HUES48 (cell line): Measurements from ENCODE around the gene TESK2.
A peak's percentile ranks its signal among the peaks of the same experiment; 100 is the strongest.

Experiments used
- H3K27ac ChIP-seq: one replicate; pipeline ENCODE4 v1.7.0; 2013; ENCODE audit warnings: low read depth, low read length, inconsistent platforms
- H3K27me3 ChIP-seq: 2 replicates; pipeline ENCODE4 v1.6.1; 2013; ENCODE audit warnings: mild to moderate bottlenecking, low read length; ENCODE audit not compliant: control insufficient read depth, insufficient read depth
- H3K36me3 ChIP-seq: 2 replicates; pipeline ENCODE4 v1.6.1; 2013; ENCODE audit warnings: low read length; ENCODE audit not compliant: control insufficient read depth, insufficient read depth
- H3K4me1 ChIP-seq: 2 replicates; pipeline ENCODE4 v1.6.1; 2013; ENCODE audit warnings: mild to moderate bottlenecking, low read length; ENCODE audit not compliant: control insufficient read depth, insufficient read depth
- H3K4me3 ChIP-seq: 2 replicates; pipeline ENCODE4 v1.5.1; 2013; ENCODE audit warnings: mild to moderate bottlenecking, low read depth, low read length
- H3K9ac ChIP-seq: 2 replicates; pipeline ENCODE4 v1.6.1; 2013; ENCODE audit warnings: mild to moderate bottlenecking, low read depth, low read length, moderate library complexity
- H3K9me3 ChIP-seq: 2 replicates; pipeline ENCODE4 v1.6.1; 2013; ENCODE audit warnings: low read length; ENCODE audit not compliant: control insufficient read depth, insufficient read depth

TESK2 gene

GRCh38 chr1:45317166-45317565 is 173.8 kb downstream of the TESK2 start:
- Histone ChIP-seq H3K36me3 (no peaks in the 10 kb centered on the region), H3K9ac (no peak overlapping the region), H3K27ac (no peak overlapping the region), H3K4me3 (no peak overlapping the region), H3K27me3 (no peaks in the 10 kb centered on the region), H3K9me3 (peaks cover 2% of the 10 kb centered on the region; the same call in 1 of the 2 replicates), H3K4me1 (peaks cover 12% of the 10 kb centered on the region)

DNA sequence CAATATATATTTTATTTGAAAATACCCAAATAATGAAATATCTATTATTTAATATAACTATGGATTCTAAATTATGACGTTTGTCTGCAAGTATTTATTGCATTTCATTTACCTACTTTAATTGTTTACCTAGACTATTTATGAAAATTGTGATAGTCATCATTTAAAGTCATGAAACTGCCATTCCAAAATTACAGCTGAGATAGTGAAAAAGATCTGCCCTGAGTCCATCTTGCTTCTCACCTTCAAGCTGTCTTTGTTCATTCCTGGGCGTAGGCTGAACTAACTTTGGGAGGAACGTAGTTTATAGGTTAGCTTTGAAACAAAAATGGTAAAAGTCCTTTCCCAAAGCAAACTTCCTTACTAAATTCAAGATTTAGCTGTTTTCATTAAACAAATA is 176.7 kb downstream of the TESK2 start:
- H3K4me3 ChIP-seq = no peak overlapping the region
- no peaks in the 10 kb centered on the region for H3K27me3 ChIP-seq
- no peak overlapping the region for H3K27ac ChIP-seq
- H3K9ac ChIP-seq = no peak overlapping the region
- H3K4me1 ChIP-seq = no peaks in the 10 kb centered on the region
- no peaks in the 10 kb centered on the region for H3K36me3 ChIP-seq
- peaks cover 2% of the 10 kb centered on the region; the same call in 1 of the 2 replicates for H3K9me3 ChIP-seq

DNA sequence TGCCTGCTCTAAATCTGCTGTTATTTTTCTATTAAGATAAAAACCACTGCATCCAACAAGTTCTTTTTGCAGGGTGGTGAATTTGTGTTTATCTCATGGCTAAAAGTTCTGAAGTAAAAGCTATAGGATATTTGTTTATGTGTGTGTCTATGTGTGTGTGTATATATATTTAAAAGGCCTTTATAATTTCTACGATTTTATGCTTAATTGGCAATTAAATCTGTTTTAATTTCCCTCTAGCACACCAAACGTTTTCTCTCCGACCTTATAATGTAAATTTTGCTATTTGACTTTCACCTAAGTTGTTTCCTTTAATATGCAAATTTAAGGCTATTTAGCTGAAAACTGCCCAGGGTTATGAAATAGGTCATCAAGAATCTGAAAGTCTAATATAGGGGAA is 184.1 kb downstream of the TESK2 start:
- Histone ChIP-seq H3K9me3 (no peaks in the 10 kb centered on the region; the same call in 1 of the 2 replicates), H3K36me3 (no peaks in the 10 kb centered on the region), H3K4me3 (no peak overlapping the region; the same call in 1 of the 2 replicates), H3K27me3 (no peaks in the 10 kb centered on the region), H3K27ac (no peak overlapping the region), H3K4me1 (peaks cover 34% of the 10 kb centered on the region), H3K9ac (no peak overlapping the region)

- Histone ChIP-seq H3K27me3 (no peaks in the 10 kb centered on the region), H3K36me3 (no peaks in the 10 kb centered on the region), H3K9me3 (no peaks in the 10 kb centered on the region; the same call in 1 of the 2 replicates), H3K27ac (peak overlapping the region; percentile 60), H3K4me1 (peaks cover 34% of the 10 kb centered on the region), H3K4me3 (no peak overlapping the region), H3K9ac (no peak overlapping the region; the same call in 1 of the 2 replicates)
Observed at GRCh38 chr1:45306319-45306718, 184.6 kb downstream of the TESK2 start.

DNA sequence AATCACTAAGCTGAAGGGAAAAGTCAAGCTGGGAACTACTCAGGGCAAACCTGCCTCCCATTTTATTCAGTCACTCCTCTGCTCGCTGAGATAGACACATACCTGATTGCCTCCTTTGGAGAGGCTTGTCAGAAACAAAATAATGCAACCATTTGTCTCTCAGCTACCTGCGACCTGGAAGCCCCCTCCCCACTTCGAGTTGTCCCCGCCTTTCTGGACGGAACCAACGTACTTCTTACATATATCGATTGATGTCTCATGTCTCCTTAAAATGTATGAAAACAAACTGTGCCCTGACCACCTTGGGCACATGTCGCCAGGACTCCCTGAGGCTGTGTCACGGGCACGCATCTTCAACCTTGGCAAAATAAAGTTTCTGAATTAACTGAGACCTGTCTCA is 185.7 kb downstream of the TESK2 start:
- Histone ChIP-seq H3K27me3 (no peaks in the 10 kb centered on the region), H3K4me3 (no peak overlapping the region), H3K36me3 (no peaks in the 10 kb centered on the region), H3K4me1 (peaks cover 34% of the 10 kb centered on the region), H3K9me3 (no peaks in the 10 kb centered on the region), H3K27ac (no peak overlapping the region), H3K9ac (no peak overlapping the region)

- Histone ChIP-seq H3K27ac (peak overlapping the region; percentile 92), H3K4me1 (peaks cover 34% of the 10 kb centered on the region), H3K9me3 (no peaks in the 10 kb centered on the region), H3K36me3 (no peaks in the 10 kb centered on the region), H3K4me3 (peak overlapping the region; percentile 82), H3K9ac (peak overlapping the region; percentile 93), H3K27me3 (no peaks in the 10 kb centered on the region)
Observed at GRCh38 chr1:45304311-45305081, 186.5 kb downstream of the TESK2 start.

- Histone ChIP-seq H3K9ac (peak overlapping the region; percentile 93), H3K4me1 (peaks cover 34% of the 10 kb centered on the region), H3K27me3 (no peaks in the 10 kb centered on the region), H3K36me3 (no peaks in the 10 kb centered on the region), H3K9me3 (no peaks in the 10 kb centered on the region), H3K4me3 (peak overlapping the region; percentile 82), H3K27ac (peak overlapping the region; percentile 92)
Observed at GRCh38 chr1:45303520-45304310, 187.2 kb downstream of the TESK2 start.

DNA sequence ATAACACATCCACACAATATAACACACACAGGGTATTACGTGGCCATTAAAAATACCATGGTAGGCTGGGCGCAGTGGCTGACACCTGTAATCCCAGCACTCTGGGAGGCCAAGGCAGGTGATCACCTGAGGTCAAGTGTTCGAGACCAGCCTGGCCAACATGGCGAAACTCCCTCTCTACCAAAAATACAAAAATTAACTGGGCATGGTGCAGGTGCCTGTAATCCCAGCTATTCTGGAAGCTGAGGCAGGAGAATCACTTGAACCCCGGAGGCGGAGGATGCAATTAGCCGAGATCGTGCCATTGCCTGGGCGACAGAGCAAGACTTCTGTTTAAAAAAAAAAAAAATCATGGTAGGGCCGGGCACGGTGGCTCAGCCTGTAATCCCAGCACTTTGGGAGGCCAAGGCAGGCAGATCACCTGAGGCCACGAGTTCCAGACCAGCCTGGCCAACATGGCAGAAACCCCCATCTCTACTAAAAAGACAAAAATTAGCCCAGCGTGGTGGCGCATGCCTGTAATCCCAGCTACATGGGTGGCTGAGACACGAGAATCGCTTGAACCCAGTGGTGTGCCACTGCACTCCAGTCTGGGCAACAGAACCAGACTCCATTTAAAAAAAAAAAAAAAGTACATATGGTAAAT is 188.3 kb downstream of the TESK2 start:
- H3K27ac ChIP-seq = peak overlapping the region; percentile 88
- peak overlapping the region; percentile 66 for H3K9ac ChIP-seq
- peak overlapping the region; percentile 74 for H3K4me3 ChIP-seq
- H3K4me1 ChIP-seq = peaks cover 39% of the 10 kb centered on the region
- H3K36me3 ChIP-seq = no peaks in the 10 kb centered on the region
- H3K27me3 ChIP-seq = no peaks in the 10 kb centered on the region
- H3K9me3 ChIP-seq = no peaks in the 10 kb centered on the region

- Histone ChIP-seq H3K36me3 (no peaks in the 10 kb centered on the region), H3K27ac (no peak overlapping the region), H3K9ac (no peak overlapping the region), H3K9me3 (no peaks in the 10 kb centered on the region), H3K4me3 (no peak overlapping the region), H3K4me1 (peaks cover 22% of the 10 kb centered on the region), H3K27me3 (no peaks in the 10 kb centered on the region)
Observed at GRCh38 chr1:45300669-45300997, 190.3 kb downstream of the TESK2 start.

DNA sequence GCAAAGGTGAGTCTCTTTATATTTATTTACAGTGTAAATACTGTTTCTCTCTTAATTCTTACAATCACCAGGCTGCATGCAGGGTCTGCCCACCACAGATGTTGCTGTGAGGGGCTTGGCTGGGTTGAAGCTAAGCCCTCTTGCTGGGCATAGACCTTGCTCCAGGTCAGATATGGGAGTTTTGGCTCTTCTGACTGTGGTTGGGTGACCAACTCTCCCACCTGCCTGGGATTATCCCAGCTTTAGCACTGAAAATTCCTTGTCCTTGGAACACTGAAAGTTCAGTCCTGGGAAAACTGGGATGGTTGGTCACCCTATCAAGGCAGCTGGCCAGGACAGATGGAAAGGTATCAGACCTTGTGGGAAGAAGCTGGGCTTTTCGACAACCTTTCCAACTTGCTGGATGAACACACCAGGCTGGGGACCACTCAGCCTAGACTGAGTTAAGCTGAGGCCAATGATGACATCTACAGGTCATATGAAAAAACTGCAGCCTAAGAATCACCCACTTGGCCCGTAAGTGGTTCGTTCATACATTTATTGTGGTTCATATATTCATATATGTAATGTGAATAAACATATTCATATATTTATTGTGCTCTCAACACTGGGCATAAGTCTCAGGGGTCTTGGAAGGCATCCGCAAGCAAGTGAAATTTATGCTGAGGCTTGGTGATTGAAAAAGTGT is 190.8 kb downstream of the TESK2 start:
- Histone ChIP-seq H3K4me1 (peaks cover 17% of the 10 kb centered on the region), H3K4me3 (no peak overlapping the region), H3K9ac (no peak overlapping the region), H3K27me3 (no peaks in the 10 kb centered on the region), H3K9me3 (no peaks in the 10 kb centered on the region), H3K36me3 (no peaks in the 10 kb centered on the region), H3K27ac (no peak overlapping the region)
